AG08396 (cell line): ENCODE measurements around the gene GALR2.

Experiments used
- DNase-seq: peaks from one replicate; pipeline ENCODE4 v3.0.0; 2012; ENCODE audit warnings: low spot score, mixed read lengths

Gene GALR2

DNA sequence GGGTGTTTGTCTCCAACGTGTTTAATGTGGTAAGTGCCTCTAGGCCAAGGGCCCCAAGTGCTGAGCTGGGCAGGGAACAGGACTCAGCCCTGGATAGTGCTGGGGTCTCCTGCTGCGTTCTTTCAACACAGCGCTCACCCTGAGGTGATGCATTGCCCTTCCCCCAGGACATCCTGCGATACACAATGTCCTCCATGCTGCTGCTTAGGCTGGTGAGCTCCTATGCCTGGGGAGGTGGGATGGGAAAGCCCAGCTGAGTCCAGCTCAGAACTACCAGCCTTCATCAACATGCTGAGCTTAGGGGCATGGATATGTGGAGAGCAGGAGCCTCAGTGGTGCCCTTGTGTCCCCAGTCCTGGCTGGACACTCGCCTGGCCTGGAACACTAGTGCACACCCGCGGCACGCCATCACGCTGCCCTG, 5.0 kb downstream of the GALR2 start:
- DNase-seq: no peak

DNA sequence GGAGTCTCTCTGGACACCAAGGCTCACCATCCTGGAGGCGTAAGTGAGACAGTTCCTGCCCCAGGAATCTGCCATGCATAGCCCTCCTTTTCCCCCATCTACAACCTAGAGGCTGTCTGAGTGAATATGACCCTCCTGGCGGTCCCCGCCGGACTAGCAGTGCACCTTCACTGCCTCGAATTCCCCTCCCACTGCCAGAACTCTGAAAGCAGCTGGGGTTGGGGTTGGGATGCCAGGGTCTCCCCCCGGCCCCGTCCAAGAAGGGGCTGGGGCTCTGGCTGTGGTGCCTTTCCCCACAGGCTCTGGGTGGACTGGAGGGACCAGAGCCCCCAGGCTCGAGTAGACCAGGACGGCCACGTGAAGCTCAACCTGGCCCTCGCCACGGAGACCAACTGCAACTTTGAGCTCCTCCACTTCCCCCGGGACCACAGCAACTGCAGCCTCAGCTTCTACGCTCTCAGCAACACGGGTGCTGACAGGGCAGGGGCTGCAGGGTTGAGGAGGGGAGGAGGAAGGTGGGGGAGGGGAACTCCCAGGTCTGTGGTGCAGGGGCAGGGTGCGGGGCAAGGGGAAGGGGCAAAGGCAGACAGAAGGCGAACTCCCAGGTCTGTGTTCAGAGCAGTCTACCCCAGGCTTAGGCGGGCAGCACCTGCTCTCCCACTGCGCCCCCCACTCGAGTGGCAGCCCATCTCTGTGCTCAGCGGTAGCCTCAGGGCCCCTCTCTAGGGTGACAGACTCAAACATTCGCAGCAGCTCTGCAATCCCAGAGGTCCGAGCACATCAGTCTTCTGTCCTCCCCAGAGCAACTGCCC, 5.6 kb downstream of the GALR2 start:
- no peak for DNase-seq

DNA sequence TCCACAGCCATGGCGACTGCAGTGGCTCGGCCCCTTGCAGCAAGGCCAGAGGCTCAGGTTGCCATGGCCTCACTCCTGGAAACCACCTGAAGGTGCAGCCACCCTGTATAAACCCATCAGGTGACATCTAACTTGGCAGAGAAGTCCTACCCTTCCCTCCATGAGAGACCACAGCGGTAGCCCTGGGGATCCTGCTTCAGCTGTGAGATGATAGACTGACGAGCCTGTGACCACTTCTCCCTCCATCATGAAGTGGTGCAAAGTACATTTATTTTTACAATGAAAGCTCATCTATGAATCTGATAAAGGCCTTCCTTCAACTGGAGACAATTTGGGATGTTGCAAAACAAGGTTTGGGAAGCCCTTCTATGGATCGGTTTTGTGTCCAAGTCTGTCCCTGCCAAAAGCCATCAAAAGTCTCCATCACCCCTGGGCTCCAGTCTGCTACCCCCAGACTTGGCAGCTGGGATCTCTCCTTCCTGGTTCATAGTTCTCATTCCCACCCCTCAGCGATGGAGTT, 6.2 kb downstream of the GALR2 start:
- no peak for DNase-seq

DNA sequence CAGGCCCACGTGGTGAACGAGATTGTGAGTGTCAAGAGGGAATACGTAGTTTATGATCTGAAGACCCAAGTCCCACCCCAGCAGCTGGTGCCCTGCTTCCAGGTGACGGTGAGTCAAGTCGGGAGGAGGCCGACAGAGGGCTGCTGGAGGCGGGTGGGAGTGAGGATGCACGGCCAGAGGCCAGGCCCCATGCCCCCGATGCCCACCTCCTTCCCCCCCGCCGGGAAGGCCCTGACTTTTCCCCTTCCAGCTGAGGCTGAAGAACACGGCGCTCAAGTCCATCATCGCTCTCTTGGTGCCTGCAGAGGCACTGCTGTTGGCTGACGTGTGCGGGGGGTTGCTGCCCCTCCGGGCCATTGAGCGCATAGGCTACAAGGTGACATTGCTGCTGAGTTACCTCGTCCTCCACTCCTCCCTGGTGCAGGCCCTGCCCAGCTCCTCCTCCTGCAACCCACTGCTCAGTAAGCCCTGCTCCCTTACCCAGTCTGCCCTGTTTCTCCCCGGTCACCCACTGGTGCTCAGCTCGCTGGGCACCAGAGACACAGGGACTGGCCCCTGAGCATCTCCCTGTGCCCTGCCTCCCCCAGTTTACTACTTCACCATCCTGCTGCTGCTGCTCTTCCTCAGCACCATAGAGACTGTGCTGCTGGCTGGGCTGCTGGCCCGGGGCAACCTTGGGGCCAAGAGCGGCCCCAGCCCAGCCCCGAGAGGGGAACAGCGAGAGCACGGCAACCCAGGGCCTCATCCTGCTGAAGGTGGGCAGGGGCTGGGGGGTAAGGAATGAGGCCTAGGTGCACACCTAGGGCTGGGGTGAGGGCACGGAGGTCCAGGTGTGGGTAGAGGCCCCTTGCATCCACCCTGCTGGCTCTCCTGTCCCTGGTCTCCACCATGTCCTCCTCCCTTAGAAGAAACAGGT, 7.0 kb downstream of the GALR2 start:
- no peak for DNase-seq

DNA sequence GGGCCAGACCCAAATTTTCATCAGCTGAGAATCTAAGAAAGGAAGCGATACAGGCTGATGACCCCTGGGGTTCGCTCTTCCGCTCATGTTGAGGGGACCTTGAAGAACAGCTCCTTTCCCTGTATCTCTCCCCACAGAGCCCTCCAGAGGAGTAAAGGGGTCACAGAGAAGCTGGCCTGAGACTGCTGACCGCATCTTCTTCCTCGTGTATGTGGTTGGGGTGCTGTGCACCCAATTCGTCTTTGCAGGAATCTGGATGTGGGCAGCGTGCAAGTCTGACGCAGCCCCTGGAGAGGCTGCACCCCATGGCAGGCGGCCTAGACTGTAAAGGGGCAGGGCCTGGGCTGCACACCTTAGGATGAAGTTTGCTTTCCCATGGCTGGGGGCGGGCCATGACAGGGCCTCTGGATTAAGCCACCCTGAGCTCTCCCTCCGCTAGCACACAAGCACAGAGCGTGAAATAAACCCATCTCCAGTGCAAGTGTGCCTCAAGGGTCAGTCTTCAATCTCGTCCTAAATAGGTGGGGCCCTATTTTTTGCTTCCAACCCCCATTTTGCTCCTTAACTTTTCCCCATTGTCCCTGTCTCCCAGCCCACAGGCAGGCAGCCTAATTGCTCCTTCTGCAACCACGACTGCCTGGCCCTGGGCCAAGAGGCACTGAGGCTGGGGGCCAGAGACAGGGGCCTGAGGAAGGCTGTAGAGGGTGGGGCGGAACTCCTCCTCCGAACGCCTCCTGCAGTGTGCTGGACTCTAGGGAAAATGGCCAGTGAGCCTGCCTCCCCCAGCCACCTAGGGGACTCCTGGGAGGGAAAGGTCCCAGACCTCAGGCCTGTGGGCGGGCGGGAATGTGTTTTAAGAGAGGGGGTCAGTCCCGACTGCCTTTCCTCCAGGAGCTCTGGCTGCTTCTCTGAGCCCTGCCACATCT, 8.0 kb downstream of the GALR2 start:
- DNase-seq: no peak

DNA sequence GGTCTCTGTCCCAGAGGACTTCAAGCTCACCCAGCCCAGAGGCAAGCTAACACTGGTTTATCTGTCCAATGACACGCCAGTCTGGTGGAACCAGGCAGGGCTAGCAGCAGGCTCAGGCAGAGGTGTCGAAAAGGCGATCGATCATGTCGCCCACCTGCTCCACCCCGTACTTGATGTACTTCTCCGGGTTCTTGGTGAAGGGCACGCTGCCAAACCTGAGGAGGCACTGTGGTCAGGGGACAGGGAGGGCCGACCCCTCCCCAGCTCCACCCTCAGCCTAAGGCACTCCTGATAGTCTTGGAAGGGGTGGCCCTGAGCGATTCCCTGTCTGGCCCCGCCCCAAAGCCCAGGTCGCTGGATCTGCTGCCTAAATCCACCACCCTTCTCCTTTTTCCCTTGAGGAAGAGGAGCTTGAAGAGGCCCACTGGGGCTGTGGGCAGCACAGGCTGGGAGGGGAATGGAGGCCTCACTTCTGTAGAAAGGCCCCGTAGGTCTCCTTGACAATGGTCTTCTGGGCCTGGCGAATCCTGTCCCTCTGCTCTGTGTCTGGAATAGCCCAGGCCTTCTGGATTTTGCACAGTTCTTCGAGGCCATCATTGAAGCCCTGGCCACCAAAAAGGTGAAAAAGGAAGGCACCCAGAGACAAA, 9.1 kb downstream of the GALR2 start:
- no peak for DNase-seq

DNA sequence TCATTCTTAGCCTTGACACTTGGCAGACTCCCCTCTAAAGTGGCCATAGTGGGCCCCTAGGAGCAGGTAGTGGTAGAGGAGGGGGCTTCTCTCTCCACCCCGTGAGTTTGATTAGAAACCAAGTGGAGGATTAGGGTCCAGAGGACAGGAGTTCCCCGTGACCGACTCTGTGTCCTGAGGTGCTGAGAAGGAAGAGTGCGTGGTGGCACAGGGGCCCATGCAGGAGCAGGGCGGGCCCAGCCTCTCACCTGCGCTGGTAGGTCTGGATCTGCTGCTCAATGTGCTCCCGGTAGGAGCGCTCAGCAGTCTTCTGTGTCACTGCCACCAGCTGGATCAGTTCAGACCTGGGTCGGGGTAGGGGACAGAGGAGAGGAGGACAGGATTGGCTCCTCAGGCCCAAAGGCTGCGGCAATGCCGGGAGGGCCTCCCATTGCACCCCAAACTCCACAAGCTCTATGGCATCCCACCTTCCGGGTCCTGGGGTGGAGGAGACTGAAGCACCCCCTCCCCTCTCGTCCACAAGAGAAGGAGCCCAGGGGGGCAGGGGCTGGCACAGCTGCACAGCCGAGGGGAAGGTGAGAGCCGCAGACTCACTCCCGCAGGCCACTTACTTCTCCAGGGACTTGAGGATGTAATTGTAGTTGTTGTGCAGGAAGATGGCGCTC, 10.6 kb downstream of the GALR2 start:
- DNase-seq: no peak

DNA sequence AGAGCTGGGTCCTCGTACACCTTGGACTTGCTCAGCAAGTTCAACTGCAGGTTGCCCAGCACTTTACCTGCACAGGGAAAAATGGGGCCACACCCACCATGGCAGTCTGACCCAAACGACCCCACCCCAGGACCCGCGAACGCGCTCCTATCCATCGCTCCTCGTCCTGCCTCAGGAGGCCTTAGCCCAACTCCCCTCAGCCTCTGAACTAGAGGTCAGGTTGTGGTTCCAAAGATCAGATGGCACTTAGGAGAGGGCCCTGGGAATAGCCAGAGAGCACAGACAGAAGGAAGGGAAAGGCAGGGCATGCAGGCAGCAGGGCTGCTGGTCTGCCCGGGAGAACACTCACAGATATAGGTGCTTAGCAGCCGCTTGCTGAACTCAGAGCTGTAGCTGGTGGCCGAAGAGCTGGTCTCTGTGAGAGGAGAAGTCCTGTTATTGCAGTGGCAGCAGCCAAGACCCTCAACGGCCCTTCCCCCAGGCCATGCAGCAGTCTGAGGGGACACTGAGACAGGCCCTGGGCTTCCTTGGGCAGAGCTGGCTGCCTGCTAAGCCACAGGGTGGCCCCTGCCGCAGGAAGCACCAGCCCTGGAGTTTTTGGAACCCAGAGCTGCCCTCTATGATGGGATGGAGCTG, 11.3 kb downstream of the GALR2 start:
- no peak for DNase-seq

DNA sequence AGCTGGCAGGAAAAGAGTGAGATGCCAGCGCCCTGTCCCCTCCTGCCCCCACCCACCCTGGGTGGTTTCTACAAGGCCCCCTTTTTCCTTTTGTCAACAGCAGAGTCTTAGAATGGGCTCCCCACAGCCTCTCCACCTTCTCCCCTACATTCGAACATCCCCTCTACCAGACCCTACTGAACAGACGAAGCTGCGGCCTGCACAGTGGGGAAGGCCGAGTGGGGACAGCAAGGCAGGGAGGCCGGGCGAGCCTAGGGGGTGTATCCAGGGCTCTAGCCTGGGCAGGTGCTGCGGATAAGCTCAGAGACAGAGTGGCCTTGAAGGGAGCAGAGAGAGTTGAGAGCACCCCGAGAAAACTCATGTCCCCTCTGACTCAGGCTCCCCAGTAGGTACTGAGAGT, 11.8 kb downstream of the GALR2 start:
- DNase-seq: peak; percentile 3

DNA sequence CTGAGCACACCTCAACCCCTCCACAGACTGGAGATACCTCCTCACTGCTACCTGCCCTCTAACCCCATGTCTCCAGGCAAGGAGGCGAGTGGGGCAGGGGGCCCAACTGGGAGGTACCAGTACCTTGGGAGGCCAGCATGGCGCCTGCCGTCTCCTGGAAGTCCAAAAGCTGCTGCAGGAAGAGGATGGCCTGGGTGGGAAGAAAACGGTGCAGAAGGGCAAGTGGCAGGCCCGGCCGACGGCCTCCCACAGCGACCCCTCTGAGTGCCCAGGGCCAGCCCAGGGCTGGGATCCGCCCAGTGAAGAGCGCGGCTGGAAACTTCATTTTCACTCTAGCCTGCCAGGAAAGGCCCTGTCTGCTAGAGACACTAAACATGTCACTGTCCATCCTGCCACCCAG, 12.9 kb downstream of the GALR2 start:
- no peak for DNase-seq

DNA sequence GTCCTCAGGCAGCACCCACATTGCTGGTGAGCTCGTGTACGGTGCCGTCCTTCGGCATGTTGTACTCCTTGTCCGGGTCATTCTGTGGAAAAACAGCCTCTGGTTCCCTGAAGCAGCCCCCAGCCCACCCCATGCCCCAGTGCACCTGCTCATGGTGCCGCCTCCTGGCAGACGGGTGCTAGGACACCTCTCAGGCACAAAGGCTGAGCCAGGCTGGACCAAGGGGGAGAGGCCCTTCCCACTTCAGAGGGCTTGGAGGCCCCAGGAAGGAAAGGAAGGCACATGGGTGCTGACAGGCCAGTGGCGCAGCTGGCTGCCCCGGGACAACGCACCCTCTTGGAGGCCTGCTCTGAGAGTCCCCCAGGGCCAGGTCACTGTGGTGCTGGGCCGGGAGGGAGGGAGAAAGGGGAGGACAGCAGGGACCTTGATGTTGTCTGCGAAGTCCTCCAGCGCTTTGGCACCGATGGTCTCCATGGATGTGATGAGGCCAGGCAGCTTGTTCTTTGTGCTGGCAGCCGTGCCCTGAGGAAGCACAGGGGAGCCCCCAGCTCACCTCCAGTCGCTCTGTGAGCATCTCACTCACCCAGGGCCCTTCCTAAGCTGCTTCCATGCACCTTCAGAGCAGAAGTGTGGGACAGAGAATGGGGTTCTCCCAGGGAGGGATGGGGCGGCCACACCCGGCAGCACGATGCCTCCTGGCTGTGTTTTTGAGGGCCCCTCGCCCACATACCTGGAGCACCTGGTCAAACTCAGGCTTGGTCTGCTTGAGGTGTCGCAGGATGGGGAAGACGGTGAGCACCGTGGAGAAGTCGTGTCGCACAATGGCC, 13.7 kb downstream of the GALR2 start:
- DNase-seq: no peak

DNA sequence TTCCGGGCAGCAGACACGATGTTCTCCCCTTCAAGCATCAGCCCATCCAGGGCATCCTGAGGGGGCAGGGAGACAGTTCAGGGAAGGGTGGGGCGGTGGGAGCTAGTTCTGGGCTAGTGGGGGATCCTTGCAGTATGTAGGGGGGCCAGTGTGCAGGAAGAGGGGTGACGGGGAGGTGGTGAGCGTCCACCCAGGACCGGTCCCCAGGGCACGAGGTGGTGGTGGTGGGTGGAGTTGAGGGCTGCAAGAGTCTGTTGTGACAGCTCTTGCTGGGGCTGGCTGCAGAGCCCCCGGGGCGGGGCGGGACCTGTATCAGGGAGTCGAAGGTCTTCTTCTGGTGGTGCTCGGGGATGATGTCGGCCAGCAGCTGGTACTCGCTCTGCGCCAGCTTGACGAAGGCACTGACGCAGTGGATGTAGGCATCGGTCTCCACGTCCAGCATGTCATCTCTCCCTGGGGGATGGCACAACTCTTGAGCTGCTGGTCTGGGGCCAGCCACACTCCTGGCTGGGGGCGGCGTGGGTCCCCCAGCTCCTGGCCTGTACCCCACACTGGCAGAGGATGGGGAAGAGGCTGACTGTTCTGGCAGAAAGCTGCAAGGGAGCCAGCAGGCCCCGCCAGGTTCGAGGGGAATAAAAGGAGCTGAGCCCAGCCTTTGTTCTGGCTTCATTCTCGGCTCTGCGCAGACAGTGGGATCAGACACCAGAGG, 14.4 kb downstream of the GALR2 start:
- peak; percentile 3 for DNase-seq

DNA sequence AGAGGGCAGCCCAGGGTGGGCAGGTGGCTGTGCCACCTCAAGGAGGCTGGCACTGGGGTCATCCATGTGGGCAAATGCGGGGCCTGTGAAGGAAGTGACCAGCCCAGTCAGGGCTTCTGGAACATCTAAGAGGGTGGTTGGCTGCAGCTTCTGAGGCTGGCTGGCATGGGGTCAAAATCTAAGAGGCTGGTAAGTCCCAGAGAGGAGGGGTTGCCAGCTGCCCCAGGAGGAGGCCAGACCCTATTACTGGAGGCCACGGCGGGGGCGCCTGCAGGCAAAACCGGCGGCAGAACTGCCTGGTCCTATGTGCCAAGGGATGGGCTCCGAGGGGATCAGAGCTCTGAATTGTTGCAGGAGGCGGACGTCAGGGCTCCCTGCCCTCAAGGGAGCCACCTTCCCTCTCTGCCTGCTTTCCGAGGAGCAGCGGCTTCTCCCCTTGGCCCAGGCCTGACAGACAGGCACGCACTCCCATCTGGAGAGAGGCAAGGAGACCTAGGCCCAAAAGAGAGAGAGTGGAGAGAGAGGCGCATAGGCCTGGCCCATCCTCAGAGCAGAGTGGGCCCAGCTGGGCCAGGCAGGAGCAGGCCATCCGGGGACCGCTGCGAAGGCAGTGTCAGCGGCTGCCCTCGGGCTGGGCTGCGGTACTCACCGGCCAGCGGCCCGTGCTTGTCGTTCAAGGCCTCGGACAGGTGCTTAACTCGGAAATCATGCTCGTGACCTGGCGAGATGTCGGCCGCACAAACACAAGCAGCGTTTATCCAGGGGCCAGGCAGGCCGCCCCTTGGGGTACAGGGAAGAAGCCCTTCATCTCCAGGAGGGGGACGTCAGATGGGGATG, 15.3 kb downstream of the GALR2 start:
- peak; percentile 2 for DNase-seq

DNA sequence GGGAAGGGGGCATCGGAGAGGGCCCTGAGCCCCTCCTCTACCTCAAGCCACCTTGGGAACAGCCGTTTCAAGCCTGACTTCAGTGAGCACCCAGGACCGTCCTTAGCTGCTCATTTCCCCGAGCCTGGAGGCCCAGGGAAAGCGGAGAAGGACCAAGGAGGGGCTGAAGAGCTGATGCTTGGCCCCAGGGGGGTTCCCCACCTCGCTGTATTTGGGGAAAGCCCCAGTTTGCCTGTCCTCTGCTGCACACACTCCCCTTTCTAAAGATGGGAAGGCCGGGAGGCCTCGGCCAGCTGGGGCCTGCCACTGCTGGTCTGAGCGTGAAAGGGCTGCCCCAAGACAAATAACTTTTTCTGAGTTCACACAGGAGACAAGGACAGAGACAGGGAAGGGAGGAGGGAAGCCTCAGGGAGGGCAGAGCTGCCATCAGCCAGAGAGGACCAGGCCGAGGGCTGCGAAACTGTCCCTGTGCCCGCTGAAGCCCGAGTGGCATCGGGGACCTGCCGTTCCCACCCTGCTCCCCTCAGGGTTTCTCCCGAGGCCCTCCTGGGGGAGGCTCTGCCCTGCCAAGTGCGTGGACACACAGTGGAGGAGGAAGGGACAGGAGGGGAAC, 16.0 kb downstream of the GALR2 start:
- DNase-seq: no peak

DNA sequence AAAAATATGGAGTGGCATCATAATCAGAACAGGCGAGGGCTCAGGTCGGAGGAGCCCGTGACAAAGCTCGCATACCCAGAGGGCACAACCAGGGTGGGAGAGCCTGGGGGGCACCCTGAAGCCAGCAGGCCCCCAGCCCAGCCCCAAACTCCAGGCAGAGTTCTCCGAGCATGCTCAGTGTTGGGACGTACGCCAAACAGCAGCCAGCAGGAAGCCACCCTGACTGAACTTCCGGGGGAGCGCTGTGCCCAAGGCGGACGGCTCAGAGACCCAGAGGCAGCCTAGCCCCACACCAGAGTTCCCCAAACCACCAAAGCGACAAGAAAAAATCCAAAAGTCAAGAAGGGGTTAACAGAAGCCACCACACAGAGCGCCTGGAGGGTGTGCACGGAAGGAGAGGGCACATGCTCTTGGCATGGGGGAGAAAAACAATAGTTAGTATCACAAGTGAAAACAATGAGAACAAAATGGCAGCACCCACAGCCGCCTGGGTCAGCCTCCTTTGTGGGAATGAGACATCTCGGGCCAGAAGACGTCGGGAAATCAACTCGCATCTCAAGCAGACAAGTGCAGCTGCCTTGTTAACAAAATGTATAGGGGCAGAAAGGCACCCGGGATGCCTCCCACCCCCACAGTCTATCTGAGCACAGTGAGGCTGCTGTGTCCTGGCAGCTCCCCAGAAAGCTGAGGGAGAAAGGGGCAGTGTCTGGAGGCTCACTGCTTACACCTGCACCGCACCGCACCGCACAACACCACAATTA, 17.1 kb downstream of the GALR2 start:
- DNase-seq: no peak
